ENCODE data around the gene INHBB.

Gene INHBB

DNA sequence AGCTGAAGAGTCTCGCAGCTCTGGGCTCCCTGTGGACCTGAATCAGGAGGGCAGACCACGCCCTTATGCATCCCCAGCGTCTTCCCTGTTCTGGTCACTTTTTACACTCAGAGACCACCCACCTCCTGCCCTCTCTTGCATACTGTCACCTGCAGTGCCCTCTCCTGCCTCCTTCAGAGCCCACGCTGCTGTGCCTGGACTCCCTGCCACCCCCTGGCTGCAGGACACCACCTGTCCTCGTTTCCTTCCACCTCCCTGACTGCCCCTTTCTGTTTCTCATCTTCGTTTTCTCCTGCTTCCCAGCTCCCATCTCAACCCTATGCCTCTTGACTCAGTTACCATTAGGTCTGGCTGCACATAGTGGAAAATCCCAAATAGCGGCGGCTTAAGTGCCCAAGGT lies 9.2 kb upstream of the INHBB start:
- H3K4me3 ChIP-seq (ENCODE audit: low read depth, low read length) = no peak overlapping the region

DNA sequence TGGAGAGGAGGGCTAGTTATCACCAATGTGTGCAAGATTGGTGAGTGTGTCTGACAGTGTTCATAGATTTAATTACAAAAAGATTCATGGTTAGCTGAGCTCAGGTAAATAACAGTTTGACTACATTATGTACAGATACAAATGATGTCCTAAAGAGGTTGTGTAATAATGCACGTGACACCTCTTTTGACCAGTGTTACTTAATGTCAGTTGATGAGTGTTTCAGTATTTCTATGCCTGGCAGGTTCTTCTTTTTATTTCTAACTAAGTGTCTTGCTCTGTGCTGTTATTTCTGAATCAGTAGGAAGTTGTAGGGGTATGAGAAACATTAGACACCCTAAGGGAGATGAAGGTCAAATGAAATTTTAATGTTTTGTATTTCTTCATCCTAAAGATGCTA lies 7.9 kb upstream of the INHBB start:
- no peak overlapping the region for H3K4me3 ChIP-seq (ENCODE audit: low read depth, low read length)

DNA sequence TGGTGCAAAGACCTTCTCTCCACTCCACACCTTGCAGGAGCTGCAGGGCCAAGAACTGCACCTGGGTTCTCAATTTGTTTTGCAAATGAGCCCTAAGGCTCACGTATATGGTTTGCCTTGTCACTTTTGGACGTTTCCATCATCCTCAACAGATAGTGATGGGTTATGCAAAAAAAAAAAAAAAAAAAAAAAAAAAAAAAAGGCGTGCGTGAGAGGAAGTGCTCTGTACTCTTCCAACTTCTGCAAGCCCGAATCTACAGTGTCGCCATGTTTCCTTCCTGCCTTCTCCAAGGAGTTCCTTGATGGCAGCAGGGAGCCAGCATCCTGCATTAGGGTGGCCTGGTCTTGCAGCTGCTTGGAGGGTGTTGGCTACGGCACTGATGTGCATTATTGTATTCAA lies 4.0 kb upstream of the INHBB start:
- no peak overlapping the region for H3K4me3 ChIP-seq (ENCODE audit: low read depth, low read length)

DNA sequence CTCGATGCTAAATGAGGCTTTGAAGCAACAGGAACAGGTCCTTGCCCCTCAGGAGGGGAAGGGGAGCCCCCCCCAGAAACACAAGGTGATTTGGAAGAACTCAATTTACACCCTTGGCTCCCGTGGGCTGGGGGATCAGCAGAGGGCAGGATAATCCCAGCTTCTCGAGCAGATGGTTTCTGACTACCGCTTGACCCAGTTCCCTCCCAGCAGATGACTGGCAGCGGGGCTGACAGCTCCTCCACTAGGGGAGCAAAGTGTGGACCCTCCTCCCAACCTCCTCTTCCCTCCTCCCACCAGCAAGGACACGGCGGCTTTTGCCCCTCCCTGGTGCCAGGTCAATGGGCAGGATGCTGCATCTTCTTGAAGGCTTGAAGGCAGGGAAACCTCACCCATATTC lies 3.5 kb upstream of the INHBB start:
- H3K4me3 ChIP-seq (ENCODE audit: low read depth, low read length) = no peak overlapping the region

DNA sequence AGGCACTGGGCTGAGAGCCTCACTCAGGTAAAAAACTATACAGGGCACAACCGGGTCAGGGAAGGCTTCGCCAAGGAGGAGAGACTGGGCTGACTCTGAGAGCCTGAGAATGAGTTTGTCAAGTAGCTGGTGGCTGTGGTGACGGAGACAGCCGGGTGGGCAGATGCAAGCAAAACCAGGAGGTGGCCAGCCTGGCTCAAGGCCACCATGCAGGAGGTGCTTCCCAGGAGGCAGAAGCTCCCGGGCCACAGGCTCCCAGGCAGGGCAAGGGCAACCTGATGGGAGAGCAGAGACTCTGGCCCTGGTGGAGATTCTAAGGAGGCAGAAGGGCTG lies 2.9 kb upstream of the INHBB start:
- H3K4me3 ChIP-seq (ENCODE audit: low read depth, low read length) = no peak overlapping the region

DNA sequence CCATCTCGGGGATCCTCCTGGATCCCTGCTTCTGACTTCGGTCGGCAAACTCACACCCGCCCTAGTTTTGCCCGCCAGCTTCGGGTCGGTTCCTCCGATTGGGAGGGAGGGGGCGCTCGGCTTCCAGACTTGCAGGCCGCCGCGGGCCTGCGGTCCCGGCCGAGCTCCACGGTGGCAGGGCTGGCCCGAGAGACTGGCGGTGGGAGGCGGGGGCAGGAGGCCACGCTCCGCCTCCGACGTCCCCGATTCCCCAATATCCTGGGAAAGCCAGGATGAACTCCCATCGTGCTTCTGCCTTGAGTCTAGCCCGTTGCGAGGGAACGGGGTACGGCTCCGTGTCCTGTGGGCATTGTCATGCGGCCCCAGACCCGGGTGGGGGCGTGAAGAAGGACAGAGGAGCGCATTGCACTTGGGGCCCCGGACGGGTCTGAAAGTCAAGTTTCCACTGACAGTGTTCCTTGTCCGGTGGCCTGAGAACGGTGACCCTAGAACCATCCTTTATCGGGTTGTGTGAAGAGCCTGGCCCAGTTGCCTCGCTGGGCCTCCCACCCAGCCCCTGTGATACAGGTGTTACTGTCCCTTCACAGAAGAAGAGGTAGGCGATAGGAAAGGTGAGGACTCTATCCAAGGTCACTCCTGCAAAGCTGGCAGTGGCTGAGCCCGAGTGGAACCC lies 2.4 kb upstream of the INHBB start:
- H3K4me3 ChIP-seq (ENCODE audit: low read depth, low read length) = no peak overlapping the region

DNA sequence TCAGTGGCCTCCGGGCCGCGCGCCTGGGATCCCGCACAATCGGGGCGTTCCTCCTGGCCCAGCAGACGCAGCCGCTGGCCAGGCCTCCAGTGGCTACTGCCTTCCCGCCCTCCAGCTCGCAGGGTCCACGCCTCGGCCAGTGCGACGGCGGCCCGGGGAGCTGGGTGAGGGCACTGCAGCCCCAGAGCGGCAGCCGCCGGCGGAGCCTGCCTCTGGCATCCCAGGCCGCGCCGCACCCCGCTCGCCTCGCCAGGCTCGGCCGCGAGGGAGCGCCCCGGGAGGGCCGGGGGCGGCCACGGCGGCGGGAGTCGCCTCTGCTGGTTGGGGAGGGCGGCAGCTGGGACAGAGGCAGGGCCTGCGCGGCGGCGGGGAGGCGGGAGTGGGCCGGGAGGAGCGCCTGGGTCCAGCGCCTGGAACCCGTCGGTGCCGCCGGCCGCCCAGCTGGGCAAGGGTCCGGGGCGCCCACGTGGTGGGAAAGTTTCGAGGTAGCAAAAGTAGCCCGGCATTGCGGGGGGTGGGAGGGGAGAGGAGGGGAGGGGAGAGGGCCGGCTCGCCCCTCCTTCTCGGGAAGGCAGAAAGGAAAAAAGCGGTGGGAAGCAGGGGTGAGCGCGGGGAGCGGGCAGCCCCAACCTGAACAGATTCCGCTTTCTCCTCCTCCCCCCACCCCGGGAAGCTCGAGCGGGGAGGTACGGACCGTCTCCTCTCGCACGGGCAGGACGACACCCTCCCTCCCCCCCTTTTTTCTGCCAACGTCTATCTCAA lies 1.5 kb upstream of the INHBB start:
- H3K4me3 ChIP-seq (ENCODE audit: low read depth, low read length) = no peak overlapping the region

DNA sequence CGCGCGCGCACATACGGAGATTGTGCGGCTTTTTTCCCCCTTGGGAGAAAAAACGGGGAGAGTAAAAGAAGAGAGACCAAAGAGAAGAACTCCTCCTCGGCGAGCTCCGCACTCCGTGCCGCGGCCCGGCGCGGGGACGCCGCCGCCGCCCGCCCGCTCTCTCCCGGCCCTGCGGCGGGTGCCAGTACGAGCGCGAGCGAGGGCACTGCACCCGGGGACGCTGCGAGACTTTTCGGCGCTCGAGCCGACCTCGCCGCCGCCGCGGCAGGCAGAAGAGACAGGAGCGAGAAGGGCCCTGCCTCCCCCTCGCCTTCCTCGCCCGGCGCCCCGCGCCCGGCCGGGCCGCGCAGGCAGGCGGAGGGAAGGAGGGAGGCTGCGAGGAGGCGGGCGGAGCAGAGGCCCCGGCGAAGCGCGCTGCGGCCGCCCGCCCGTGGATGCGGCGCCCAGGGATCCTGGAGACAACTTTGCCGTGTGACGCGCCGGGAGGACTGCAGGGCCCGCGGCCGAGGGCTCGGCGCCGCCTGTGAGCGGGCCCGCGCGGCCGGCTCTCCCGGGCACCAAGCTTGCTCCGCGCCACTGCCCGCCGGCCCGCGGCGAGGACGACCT lies 857 bp upstream of the INHBB start:
- peak overlapping the region; percentile 17 for H3K4me3 ChIP-seq (ENCODE audit: low read depth, low read length)

DNA sequence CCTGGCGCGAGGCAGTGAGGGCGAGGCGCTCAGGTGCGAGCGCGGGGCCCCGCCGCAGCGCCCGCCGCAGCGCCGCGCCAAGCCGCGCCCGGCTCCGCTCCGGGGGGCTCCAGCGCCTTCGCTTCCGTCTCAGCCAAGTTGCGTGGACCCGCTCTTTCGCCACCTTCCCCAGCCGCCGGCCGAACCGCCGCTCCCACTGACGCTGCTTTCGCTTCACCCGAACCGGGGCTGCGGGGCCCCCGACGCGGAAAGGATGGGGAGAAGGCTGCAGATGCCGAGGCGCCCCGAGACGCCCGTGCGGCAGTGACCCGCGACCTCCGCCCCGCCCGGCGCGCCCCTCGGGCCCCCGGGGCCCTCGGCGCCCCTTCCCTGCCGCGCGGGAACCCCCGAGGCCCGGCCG lies 328 bp upstream of the INHBB start:
- peak overlapping the region; percentile 17 for H3K4me3 ChIP-seq (ENCODE audit: low read depth, low read length)

DNA sequence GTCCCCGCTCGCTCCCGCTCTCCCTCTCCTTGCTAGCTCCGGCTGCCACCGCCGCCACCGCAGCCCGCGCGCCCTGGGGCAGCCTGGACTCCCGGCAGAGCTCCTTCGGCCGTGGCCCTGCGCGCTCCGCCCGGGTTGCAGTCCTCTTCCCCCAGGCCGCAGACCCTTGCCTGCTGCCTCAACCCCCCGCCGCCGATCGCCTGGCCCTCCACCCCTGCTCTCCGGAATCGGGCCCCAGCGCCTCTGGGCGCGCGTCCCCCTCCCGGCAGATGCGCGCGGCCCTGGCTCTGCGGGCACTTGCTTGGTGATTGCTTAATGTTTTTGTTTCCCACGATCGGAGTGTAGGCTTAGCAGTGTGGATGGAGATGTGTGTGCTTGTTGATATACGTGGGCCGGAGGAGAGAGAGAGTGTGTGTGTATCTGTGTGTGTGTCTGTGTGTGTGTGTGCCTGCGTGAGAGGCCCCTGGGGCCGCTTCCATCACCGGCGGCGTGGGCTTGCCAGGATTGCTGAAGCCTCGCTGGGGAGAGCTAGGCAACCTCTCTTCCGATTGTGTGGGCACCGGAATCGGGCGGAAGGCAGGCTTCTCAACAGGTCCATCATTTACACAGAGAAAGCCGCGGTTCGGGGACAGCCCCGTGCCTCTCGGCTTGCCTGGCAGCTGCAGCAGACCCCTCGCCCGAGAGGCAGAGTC lies 877 bp downstream of the INHBB start:
- peak overlapping the region; percentile 8 for H3K4me3 ChIP-seq (ENCODE audit: low read depth, low read length)

DNA sequence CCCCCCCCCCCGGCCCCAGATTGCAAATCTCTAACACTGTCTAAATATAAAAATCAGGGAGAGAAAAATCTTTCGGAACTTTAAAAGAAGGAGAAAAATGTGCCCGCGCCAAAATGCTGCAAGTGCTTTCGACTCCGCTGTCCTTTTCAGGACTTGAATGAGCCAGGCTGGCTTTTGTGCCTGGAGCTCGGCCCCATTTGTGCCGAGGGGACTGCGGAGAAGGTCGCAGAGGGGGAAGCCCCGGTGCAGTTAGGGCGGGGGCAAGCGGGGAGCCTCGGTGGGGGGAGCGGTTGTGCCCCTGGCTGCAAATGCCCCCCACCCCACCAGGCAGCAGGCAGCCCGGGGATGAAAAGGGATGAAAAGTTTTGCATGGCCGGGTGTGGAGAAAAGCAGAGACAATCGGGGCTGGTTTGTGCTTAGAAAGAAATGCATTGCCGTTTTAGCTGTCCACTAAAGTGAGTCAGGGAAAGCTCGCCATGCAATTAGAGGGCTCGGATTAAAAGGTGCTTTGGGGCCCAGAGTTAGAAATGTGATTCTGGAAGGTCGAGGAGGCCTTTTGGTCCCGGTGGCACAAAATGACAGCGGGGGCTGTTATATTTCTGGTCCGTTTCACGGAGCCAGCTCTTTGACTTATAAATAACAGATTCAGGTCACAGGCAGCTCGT lies 1.6 kb downstream of the INHBB start:
- H3K4me3 ChIP-seq (ENCODE audit: low read depth, low read length) = peak overlapping the region; percentile 4

DNA sequence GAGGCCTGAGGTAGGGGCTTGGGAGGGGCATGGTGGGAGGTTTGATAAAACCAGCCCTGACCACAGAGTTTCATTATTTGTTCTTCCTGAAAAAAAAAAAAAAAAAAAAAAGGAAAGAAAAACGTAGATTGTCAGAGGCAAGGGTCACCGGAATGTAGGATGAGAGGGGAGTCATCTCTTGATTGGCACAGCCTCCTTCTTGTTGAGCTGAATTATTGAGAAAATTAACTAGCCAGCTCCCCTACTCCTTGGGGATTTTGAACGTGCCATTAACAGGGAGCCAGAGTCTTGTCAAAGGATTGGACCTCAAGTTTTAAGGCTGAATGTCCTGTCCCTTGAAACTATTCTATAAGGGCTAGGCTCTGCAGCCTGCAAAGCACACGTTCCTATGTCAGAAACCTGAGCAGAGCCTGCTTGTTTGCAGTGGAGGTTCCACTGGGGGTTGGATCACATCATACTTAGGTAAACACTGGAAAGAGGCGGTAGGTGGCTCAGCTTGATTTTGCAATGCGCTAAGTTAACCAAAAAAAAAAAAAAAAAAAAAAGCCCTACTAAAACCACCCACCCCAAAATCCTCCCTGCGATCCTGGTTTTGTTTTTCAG lies 2.3 kb downstream of the INHBB start:
- no peak overlapping the region for H3K4me3 ChIP-seq (ENCODE audit: low read depth, low read length)

DNA sequence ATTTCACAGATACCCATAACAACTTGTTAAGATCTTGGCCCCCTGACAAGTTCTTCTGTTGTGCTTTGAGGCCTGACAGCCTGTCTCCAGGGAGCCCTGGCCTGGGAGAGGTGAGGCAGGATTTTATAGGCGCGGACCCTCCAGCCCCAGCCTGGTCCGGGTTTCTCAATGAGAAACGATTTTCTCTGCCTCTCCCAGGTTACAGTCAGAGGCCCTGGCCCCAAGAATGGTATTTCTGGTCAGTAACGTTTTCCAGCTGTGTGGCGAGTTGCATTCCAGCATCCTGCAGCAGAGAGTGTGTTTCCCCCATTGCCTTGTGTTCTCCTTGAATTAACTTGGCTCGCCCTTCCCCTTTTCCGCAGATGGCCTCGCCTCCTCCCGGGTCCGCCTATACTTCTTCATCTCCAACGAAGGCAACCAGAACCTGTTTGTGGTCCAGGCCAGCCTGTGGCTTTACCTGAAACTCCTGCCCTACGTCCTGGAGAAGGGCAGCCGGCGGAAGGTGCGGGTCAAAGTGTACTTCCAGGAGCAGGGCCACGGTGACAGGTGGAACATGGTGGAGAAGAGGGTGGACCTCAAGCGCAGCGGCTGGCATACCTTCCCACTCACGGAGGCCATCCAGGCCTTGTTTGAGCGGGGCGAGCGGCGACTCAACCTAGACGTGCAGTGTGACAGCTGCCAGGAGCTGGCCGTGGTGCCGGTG lies 3.0 kb downstream of the INHBB start:
- no peak overlapping the region for H3K4me3 ChIP-seq (ENCODE audit: low read depth, low read length)

DNA sequence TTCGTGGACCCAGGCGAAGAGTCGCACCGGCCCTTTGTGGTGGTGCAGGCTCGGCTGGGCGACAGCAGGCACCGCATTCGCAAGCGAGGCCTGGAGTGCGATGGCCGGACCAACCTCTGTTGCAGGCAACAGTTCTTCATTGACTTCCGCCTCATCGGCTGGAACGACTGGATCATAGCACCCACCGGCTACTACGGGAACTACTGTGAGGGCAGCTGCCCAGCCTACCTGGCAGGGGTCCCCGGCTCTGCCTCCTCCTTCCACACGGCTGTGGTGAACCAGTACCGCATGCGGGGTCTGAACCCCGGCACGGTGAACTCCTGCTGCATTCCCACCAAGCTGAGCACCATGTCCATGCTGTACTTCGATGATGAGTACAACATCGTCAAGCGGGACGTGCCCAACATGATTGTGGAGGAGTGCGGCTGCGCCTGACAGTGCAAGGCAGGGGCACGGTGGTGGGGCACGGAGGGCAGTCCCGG lies 3.5 kb downstream of the INHBB start:
- H3K4me3 ChIP-seq (ENCODE audit: low read depth, low read length) = no peak overlapping the region

DNA sequence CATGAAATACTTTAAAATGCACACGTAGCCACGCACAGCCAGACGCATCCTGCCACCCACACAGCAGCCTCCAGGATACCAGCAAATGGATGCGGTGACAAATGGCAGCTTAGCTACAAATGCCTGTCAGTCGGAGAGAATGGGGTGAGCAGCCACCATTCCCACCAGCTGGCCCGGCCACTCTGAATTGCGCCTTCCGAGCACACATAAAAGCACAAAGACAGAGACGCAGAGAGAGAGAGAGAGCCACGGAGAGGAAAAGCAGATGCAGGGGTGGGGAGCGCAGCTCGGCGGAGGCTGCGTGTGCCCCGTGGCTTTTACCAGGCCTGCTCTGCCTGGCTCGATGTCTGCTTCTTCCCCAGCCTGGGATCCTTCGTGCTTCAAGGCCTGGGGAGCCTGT lies 4.1 kb downstream of the INHBB start:
- no peak overlapping the region for H3K4me3 ChIP-seq (ENCODE audit: low read depth, low read length)

DNA sequence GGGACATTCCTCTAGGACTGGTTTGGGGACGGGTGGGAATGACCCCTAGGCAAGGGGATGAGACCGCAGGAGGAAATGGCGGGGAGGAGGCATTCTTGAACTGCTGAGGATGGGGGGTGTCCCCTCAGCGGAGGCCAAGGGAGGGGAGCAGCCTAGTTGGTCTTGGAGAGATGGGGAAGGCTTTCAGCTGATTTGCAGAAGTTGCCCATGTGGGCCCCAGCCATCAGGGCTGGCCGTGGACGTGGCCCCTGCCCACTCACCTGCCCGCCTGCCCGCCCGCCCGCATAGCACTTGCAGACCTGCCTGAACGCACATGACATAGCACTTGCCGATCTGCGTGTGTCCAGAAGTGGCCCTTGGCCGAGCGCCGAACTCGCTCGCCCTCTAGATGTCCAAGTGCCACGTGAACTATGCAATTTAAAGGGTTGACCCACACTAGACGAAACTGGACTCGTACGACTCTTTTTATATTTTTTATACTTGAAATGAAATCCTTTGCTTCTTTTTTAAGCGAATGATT lies 4.9 kb downstream of the INHBB start:
- H3K4me3 ChIP-seq (ENCODE audit: low read depth, low read length) = no peak overlapping the region

DNA sequence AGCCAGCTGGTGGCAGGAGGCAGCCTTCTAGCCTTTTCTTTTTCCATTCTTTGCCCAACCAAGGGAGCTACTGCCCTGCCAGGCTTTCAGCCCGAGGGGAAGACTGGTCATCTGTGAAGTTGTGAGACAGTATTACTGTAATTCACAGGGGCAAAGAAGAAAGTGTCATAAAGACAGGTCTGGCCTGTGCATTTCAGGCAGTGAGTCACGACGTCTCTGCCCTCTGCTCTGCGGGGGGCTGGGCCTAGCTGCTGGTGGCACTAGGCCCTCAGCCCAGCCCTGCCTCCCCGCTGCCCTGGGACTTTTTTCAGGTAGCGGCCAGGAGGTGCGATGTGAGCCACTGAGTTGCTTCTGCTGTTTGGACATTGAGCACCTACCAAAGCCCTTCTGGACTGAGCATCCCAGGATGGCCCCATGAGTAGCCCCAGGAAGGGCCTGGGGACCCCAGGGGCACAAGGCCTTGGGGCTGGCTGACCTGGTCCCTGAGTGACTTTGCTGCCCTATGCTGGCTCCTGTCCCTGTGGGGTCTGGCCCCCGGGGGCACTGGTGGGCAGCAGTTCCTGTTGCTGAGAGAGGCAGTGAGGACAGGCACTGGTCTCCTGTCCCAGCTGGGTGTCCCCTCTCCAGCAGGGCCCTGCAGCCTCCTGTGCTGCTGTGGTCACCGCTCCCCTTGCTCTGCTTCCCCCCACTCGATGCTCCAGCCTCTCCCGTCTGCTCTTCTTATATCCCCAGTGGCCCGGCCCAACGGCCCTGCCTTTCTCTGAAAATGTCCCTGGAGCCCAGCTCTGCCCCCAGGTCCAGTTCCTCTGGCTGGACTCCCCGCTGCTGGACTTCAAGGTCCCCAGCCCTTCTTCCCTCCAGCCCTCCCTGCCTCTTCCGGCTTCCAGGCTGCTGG lies 7.0 kb downstream of the INHBB start:
- H3K4me3 ChIP-seq (ENCODE audit: low read depth, low read length) = no peak overlapping the region

DNA sequence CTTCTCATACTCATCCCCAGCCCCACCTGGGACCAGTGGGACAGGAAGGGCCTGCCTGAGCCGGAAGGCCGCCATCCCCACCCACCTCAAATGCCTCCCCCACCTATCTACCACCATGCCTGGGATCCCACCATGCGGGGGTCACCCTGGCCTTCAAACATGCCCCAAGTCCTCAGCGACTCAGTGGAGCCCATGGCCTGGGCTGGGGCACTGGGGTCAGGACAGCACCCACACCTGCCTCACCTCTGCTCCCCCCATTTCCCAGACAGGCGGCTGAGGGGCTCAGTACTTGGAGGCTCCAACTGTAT lies 7.6 kb downstream of the INHBB start:
- H3K4me3 ChIP-seq (ENCODE audit: low read depth, low read length) = no peak overlapping the region

DNA sequence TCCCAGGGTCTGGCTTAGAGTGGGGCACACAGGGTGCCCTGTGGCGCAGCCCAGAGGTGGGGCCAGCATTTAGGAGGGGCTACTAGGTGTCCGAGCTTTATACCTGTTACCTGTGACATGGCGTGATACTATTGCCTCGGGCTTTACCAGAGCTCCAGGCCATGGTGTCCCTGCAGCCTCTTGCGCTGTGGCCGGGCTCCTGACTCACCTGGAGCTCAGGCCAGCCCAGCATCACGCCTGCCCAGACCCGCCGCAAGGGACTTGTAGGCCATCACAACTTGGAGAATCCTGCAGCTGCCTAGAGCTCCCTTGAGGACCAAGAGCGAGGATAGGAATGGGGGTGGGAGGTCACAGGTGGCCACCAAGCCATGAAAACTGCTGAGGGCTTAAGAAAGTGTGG lies 8.0 kb downstream of the INHBB start:
- no peak overlapping the region for H3K4me3 ChIP-seq (ENCODE audit: low read depth, low read length)

Measured in iPS-11a (cell line).